Raji (cell line): ENCODE results near the gene NRAS.

Experiments
- POLR2A ChIP-seq: IDR thresholded peaks from 2 replicates; pipeline ENCODE4 v1.6.1; 2011; ENCODE audit warnings: low read depth, low read length, control low read depth; ENCODE audit not compliant: insufficient read depth

NRAS gene

GRCh38 chr1:114670083-114671010, 46.2 kb downstream of the NRAS start:
- no peak for TF ChIP-seq POLR2A

GRCh38 chr1:114669562-114670082, 46.9 kb downstream of the NRAS start, which contains the start of gene DENND2C:
DENND2C (minus strand) TSS chr1:114670049; CDS start chr1:114625984, 44,065 bp downstream.
- TF ChIP-seq POLR2A: no peak

GRCh38 chr1:114668784-114669561, 47.6 kb downstream of the NRAS start:
- TF ChIP-seq POLR2A: no peak

- TF ChIP-seq POLR2A: no peak
Measured at GRCh38 chr1:114668373-114668772, 48.2 kb downstream of the NRAS start.

GRCh38 chr1:114666954-114667353, 49.6 kb downstream of the NRAS start:
- no peak for TF ChIP-seq POLR2A

- no peak for TF ChIP-seq POLR2A
Measured at GRCh38 chr1:114660238-114660637, 56.3 kb downstream of the NRAS start.
